Stimulated activated CD4-positive, alpha-beta T cell treated with anti-CD3 and anti-CD28 coated beads, TNF-alpha, amount 100 ng/mL, for 48 hours (primary cell): ENCODE results near the gene TOP1.
A peak's percentile ranks its signal among the peaks of the same experiment; 100 is the strongest.
"Not testable (repeated sequence)": the region's sequence is repeated elsewhere in the genome, so short reads cannot be mapped to it uniquely, and the experiment has no call there.

Experiments
- DNase-seq, 3 donors: peaks; one replicate each; pipeline ENCODE4 v3.0.0-alpha.2; 2020; ENCODE audit warnings: low read depth in 3 of 3

Gene TOP1

GRCh38 chr20:41094353-41095055 lies 65.9 kb downstream of the TOP1 start:
- peak in 2 of 3 donors; percentile 14 to 18 for DNase-seq

GRCh38 chr20:41095110-41095969 lies 66.7 kb downstream of the TOP1 start:
- DNase-seq: peak; percentile 20 to 29 (median 23)

- DNase-seq: no peak
These were observed 70.2 kb downstream of the TOP1 start for GRCh38 chr20:41098703-41099250.

GRCh38 chr20:41100001-41100480 lies 71.4 kb downstream of the TOP1 start:
- DNase-seq: no peak

- no peak for DNase-seq
These were observed 73.0 kb downstream of the TOP1 start for GRCh38 chr20:41101660-41102059.

- DNase-seq: no peak
These were observed 79.9 kb downstream of the TOP1 start for GRCh38 chr20:41108531-41108930.

- no peak for DNase-seq
These were observed 81.4 kb downstream of the TOP1 start for GRCh38 chr20:41110012-41110411.

- no peak for DNase-seq
These were observed 82.4 kb downstream of the TOP1 start for GRCh38 chr20:41110930-41111577.

- DNase-seq: no peak
These were observed 82.9 kb downstream of the TOP1 start for GRCh38 chr20:41111578-41111951.

- no peak for DNase-seq
These were observed 87.8 kb downstream of the TOP1 start for GRCh38 chr20:41116282-41116956.

GRCh38 chr20:41118159-41118558 lies 89.5 kb downstream of the TOP1 start:
- not testable (repeated sequence) for DNase-seq

GRCh38 chr20:41118632-41119031 lies 90.0 kb downstream of the TOP1 start:
- DNase-seq: no peak

GRCh38 chr20:41119614-41120561 lies 91.3 kb downstream of the TOP1 start:
- no peak for DNase-seq

- DNase-seq: no peak
These were observed 92.8 kb downstream of the TOP1 start for GRCh38 chr20:41121399-41121798.

- no peak for DNase-seq
These were observed 95.0 kb downstream of the TOP1 start for GRCh38 chr20:41123631-41124030.

- DNase-seq: no peak
These were observed 96.0 kb downstream of the TOP1 start for GRCh38 chr20:41124451-41125094.

- no peak for DNase-seq
These were observed 97.2 kb downstream of the TOP1 start for GRCh38 chr20:41125530-41126457.

GRCh38 chr20:41126719-41127118 lies 98.1 kb downstream of the TOP1 start:
- DNase-seq: no peak

GRCh38 chr20:41128317-41128716 lies 99.7 kb downstream of the TOP1 start:
- not testable (repeated sequence) for DNase-seq
